HepG2 (cell line): ENCODE measurements around the gene ADAMTS14.

Source experiments
- ATF6 ChIP-seq: sonication (generic); formaldehyde crosslinking; conservative IDR thresholded peaks from 2 replicates; pipeline ENCODE4 v1.4.0; 2020; ENCODE audit warnings: missing genetic modification reagents
- CHD2 ChIP-seq: IDR thresholded peaks from 2 replicates; pipeline ENCODE4 v1.6.1; 2011; ENCODE audit warnings: low read depth, low read length, improper control_type of control experiment
- CTCF ChIP-seq: sonication (generic); formaldehyde crosslinking; IDR thresholded peaks from 2 replicates; pipeline ENCODE4 v1.5.0; 2020; ENCODE audit warnings: mild to moderate bottlenecking, missing genetic modification reagents, moderate library complexity
- FUBP1 ChIP-seq: sonication (generic); formaldehyde crosslinking; IDR thresholded peaks from 2 replicates; pipeline ENCODE4 v1.5.1; 2020; ENCODE audit warnings: missing genetic modification reagents, mild to moderate bottlenecking, borderline replicate concordance
- NFATC3 ChIP-seq: sonication (generic); formaldehyde crosslinking; IDR thresholded peaks from 2 replicates; pipeline ENCODE4 v1.5.1; 2020; ENCODE audit warnings: mild to moderate bottlenecking, missing genetic modification reagents
- POLR2AphosphoS5 ChIP-seq: IDR thresholded peaks from 2 replicates; pipeline ENCODE4 v1.6.1; 2012; ENCODE audit warnings: low read depth, low read length
- RAD21 ChIP-seq: fragments of 450-650 bp; formaldehyde crosslinking; IDR thresholded peaks from 2 replicates; pipeline ENCODE4 v1.5.0; 2020; ENCODE audit warnings: mild to moderate bottlenecking
- RAD51 ChIP-seq: fragments of 450-650 bp; IDR thresholded peaks from 2 replicates; pipeline ENCODE4 v1.6.1; 2016; ENCODE audit warnings: borderline replicate concordance
- SALL2 ChIP-seq: sonication (generic); formaldehyde crosslinking; IDR thresholded peaks from 2 replicates; pipeline ENCODE4 v1.8.1; 2023; ENCODE audit warnings: mild to moderate bottlenecking, missing genetic modification reagents, inconsistent platforms
- TBP ChIP-seq: sonication (generic); formaldehyde crosslinking; IDR thresholded peaks from 2 replicates; pipeline ENCODE4 v1.5.0; 2020; ENCODE audit warnings: missing genetic modification reagents
- TEF ChIP-seq: sonication (generic); formaldehyde crosslinking; IDR thresholded peaks from 2 replicates; pipeline ENCODE4 v1.5.0; 2020; ENCODE audit warnings: missing genetic modification reagents
- YEATS4 ChIP-seq: sonication (generic); formaldehyde crosslinking; IDR thresholded peaks from 2 replicates; pipeline ENCODE4 v1.4.0; 2020; ENCODE audit warnings: missing genetic modification reagents, borderline replicate concordance
- ZBED4 ChIP-seq: sonication (generic); formaldehyde crosslinking; IDR thresholded peaks from 2 replicates; pipeline ENCODE4 v1.4.0; 2020; ENCODE audit warnings: missing genetic modification reagents, borderline replicate concordance
- ZNF547 ChIP-seq: sonication (generic); formaldehyde crosslinking; IDR thresholded peaks from 2 replicates; pipeline ENCODE4 v1.5.1; 2020; ENCODE audit warnings: mild to moderate bottlenecking, missing genetic modification reagents

GRCh38 chr10:70810967-70811366 is 138.7 kb downstream of the ADAMTS14 start:
- TF ChIP-seq RAD51, result no peak
- no peak for TF ChIP-seq FUBP1 (CRISPR knock-in tag)
- no peak for TF ChIP-seq TBP (CRISPR knock-in tag)
- no peak for TF ChIP-seq POLR2AphosphoS5
- TF ChIP-seq ATF6 (CRISPR knock-in tag), result no peak
- no peak for TF ChIP-seq CTCF (CRISPR knock-in tag)
- no peak for TF ChIP-seq ZBED4 (CRISPR knock-in tag)
- no peak for TF ChIP-seq CHD2
- TF ChIP-seq TEF (CRISPR knock-in tag), result no peak
- no peak for TF ChIP-seq NFATC3 (CRISPR knock-in tag)
- TF ChIP-seq SALL2 (CRISPR knock-in tag), result no peak
- TF ChIP-seq YEATS4 (CRISPR knock-in tag), result no peak
- TF ChIP-seq RAD21 (CRISPR knock-in tag), result no peak
- TF ChIP-seq ZNF547 (CRISPR knock-in tag), result no peak
